NOMO-1 treated with dmso at 0.1 percent for 144 hours (cell line): ENCODE results near the gene UPF2.

Source experiments
- DNase-seq: peaks from one replicate; lab custom pipeline; 2025; ENCODE audit not compliant: unreplicated experiment; lab: John Stamatoyannopoulos, UW

Gene UPF2

DNA sequence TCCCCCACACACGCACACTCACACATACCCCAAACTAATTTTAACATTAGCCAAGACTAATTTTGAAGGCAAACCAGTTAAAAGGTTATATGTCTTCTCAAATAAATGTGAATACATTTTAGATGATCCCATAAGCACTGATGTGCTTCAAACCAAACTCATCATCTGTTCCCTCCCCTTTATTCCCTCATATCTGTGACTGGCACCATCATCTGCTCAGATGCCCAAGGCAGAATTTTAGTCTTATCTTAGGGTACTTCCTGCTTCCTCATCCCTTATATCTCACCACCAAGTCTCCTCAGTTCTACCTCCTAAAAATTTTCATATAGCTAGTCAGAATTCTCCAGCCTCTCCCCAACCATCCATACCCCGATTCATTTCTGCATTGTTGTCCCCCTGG, 80.4 kb downstream of the UPF2 start:
- no peak for DNase-seq

DNA sequence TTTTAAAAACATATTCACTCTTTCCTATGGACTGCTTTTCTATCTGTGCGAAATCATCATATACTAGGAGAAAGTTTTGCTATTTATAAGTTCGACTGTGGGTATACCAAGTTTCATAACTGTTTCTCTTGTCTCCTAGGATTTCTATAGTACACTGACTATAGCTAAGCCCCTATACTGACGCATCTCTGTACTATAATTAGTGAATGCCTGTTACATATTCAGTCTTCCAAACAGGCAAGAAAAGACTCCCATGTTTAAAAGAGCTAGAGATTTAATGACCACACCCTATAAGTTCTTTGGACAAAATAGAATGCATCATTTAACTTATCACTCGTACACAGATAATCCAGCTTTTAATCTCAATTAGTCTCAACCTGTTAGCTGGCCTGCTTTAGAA, 80.8 kb downstream of the UPF2 start:
- DNase-seq, result no peak

DNA sequence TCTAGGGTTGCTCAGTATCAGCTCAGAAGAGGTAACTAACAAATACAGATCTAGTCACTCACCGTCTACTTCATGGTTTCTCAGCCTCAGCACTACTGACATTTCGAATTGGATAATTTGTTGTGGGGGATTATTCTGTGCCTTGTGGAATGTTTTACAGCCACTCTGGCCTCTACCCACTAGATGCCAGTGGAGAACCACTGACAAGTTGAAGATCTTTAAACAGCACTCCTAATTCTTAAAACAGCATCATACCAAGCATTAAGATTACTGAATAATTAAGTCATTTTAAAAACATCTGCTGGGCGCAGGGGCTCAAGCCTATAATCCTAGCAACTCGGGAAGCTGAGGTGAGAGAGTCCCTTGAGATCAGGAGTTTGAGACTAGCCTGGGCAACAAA, 82.6 kb downstream of the UPF2 start:
- DNase-seq, result no peak

DNA sequence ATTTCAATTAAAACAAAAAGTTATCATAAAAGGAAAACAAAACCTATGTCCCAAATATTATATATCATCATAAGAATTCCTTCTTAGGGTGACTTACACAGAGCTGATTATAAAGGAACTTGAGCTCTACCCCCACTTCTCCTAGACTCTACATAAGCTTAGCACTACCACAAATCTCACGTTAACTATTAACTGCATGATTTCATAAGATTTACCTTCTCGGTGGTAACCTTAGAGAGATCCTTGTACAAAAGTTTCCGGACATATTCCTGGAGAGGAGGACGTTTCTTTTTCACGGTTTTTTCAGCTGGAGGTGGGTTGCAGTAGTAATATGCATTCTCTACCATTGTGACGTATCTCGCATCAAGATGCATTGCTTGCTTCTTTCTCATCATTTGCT, 83.7 kb downstream of the UPF2 start:
- no peak for DNase-seq

DNA sequence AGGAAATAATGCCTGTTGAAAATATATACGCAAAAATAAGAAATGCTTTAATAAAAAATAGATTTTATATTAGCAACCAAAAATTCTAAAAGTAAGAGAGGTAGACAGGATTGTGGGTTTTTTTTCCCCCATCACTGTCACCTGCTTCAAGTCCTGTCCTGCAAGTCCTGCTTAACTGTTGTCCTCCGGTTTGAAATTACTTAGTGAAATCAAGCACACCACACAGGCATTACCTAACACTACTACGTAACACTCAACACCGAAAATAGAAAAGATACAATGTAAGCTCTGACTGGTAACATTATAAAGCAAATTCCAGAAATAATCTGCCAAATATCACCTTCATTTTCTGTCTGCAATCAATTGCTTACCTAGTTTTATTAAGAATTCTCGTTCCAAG, 90.9 kb downstream of the UPF2 start:
- no peak for DNase-seq

DNA sequence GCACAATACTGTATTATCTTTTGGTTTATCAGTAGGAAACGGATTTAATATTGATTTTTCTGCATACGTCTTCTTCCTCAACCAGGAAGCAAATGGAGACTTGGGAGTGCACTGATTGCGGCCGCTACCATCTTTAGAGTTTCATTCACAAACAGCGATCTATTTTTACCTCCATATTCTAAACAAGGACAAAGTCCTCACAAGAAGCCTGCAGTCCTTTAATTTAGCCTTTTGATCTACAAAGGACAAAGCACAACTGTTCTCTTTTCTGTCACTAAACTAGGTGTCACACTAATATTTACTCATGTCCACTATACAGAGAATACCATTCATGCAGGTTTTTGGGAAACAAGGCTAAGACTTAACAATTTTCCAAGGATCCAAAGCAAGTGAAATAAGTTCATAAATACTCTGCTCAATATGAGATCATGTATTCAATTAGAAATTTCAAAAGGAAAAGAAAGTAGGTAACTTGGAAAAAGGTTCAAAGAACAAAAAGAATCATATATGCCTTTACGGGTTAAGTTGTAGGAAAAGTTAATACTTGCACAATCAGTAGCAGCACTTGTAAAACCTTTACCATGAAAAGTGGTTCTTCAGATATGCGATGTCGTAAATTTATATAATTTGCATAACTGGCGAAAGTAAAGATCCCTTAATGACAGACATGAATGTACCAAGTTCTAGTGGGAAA, 92.1 kb downstream of the UPF2 start:
- DNase-seq, result no peak

DNA sequence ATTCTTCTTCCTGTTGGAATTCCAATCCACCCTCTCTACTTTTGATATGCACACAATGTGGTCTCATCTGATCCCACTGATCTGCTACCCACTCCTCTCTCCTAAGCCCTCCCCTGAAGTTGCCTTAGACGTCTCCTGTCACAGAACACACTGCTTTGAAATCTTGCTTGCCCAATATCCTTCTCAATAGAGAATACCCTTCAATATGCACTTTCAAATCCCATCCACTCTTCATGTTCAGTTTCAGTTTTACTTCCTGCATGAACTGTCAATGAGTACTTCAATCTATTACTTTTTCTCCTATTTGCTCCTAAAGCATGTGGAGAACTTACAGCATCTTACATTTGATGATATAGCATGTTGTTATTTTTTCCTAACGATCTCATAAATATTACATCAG, 93.5 kb downstream of the UPF2 start:
- DNase-seq, result peak; percentile 49

DNA sequence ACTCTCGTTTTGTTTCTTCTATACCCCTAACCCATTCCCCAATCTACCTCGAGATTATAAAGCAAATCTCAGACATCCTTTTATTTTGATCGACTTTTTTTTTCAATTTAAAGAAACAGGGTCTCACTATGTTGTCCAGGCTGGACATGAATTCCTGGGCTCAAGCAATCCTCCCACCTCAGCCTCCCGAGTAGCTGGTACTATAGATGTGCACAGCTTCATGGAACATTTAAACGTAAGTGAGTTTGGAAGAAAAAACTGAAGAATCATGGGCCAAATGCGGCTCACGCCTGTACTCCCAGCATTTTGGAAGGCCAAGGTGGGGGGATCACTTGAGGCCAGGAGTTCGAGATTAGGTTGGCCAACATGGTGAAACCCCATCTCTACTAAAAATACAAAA, 96.0 kb downstream of the UPF2 start:
- no peak for DNase-seq

DNA sequence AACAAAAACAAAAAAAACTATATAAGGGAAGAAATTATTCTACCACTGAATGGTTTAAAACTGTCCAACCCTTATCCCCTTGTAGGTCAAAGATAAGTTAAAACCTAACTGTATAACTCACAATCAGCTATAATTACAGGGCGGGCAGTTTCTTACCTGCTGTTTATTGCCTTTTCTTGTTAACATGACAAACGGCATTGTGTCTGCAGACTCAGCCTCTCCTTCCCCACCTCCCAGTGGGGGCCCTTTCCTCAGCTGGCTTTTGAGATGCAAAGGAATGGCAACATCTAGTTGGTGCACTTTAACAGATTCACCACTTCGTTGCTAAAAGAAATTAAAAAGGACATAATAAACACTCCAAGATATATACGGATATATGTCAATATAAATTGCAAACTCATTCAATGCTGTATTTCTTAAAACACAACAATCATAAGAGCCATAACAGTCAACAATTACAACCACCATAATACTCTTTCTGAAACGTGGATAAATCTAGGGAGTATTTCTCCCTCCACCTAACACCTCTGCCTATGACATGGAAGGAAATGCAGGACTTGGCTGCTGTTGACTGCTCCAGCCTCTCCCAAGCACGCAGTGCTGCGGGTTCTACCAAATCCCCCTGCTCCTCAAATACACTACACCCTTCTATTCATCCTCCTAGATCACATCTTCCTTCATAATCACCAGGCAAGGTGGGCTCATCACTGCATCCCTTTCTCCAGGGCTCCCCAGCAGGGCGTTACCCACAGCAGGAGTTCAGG, 106.0 kb downstream of the UPF2 start:
- no peak for DNase-seq

DNA sequence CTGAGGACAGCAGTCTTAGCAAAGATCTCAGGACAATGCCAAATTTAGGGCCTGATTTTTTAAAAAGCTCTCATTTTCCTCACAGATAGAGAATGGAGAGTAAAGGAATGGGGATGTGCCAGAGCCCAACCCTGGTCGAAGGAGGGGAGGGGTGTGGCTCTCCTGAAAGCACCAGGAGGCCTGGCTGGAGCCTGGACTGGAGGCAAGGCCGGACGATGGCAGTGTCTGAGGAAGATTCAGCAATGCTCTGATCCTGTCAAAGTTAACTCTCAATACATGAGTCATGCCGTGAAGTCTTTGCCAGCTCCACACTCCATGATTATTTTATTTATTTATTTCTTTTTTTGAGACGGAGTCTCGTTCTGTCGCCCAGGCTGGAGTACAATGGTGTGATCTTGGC, 108.3 kb downstream of the UPF2 start:
- no peak for DNase-seq

DNA sequence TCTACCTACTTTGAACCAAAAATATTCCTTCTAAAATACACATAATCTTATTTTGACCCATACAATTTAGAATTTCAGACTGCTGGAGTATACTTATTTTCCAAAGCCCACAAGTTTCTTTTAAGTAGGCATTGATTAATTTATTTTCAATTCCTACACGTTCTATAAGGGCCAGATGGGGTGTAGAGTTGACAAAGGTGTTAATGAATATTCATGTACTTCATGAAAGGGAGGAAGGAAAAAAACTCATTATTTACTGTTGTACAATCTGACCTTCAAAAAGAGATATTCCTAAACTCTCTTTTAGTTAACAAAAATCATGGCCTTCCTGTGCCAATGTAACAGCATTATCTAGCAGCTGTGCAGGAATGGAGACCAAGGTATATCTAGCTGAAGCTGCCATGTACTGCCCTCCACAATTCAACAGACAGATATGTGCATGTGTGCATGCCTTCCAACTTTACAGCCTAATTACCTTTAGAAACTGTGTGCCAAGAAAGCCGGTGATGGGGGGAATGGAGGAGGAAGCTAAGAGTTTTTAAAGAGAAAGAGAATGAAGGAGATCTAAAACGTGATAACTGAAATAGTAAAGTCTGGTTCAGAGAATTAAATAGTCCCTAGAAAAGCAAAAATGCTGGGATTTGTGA, 108.9 kb downstream of the UPF2 start:
- no peak for DNase-seq

DNA sequence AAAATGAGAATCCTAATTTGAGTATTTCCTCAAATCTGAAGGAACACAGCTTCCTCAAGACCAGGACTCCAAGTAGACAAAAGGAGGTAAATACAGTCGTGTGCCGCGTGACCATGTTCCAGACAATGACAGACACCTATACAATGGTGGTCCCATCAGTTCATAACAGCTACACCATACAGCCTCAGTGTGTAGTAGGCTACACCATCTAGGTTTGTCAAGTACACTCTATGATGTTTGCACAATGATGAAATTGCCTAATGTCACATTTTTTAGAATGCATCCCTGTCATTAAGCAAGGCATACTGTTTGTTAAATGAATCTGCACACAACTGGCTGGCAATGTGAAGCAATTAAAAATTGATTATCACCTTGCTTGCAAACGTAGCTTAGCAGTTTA, 111.6 kb downstream of the UPF2 start:
- DNase-seq, result no peak

DNA sequence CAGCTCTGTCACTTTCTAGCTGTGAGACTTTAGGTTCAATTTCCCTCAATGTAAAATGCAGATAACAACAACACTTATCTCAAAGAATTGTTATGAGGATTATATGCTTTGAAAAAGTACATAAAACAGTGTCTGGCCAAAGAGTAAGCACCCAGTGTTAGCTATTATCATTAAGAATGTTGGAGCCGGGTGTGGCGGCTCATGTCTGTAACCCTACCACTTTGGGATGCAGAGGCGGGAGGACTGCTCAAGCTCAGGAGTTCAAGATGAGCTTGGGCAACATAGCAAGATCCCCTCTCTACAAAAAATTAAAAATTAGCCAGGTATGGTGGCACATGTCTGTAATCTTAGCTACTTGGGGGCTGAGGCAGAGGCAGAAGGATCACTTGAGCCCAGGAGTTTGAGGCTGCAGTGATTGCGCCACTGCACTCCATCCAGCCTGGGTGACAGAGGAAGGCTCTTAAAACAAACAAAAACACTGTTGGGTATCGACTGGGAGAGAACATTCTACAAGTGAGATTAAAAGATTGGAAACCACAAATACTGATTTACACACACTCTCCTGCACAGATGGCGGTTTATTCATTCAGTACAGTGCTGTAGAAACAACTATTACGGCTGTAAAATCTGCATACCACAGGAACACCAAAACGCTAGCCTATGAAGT, 112.2 kb downstream of the UPF2 start:
- DNase-seq, result no peak

DNA sequence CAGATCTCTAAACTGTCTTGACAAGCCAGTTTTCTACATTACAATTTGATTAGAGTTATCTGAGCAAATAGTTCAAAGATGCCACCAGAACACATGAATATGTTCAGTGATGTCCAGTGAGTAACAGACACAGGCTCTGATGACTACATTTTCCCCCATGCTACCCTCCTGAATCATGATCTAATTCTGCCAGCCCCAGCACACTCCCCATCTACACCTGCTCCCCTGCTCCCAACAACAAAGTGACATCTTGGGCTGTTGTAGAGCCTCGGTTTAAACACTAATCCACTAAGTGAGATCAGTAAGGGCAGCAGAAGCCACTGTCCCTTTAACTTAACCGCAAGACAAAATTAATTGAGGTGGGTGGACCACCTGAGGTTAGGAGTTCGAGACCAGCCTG, 114.9 kb downstream of the UPF2 start:
- no peak for DNase-seq

DNA sequence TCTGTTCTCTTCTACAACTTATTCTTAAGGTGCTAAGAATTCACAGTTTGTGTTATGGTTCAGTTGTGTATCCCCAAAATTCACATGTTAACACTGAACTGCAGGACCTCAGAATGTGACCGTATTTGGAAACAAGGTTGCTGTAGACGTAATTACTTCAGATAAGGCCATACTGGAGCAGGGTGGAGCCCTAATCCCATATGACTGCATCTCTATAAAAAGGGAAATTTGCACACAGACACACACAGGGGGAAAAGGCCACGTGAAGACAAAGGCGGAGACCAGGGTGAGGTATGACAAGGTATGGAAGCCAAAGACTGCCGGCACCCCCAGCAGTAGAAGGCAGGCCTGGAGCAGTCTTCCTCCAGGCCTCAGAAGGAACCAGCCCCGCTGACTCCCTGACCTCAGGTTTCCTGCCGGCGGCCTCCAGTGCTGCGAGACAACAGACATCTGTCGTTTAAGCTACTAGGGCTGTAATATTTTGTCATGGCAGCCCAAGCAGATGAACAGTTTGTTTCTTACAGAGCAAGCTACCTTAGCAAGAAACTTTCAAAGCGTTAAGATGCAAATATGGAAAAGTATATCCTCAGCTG, 120.7 kb downstream of the UPF2 start:
- DNase-seq, result no peak

DNA sequence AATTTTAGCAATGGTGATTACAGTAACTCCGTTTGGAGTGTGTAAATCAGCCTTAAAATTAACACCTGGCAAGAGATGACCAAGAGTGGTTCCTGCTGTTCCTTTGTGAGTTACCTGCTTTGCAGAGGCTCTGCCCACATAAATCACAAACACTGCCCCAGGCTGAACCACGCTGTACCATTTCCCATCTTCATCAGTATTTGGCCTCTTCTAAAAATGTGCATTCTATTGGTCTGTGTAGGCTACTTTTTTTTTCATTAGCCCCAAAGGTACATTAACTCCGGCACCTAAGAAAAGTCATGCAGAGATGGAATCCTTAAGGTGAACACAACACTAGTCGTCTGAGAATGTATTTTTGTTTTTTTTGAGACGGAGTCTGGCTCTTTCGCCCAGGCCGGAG, 123.3 kb downstream of the UPF2 start:
- DNase-seq, result no peak

DNA sequence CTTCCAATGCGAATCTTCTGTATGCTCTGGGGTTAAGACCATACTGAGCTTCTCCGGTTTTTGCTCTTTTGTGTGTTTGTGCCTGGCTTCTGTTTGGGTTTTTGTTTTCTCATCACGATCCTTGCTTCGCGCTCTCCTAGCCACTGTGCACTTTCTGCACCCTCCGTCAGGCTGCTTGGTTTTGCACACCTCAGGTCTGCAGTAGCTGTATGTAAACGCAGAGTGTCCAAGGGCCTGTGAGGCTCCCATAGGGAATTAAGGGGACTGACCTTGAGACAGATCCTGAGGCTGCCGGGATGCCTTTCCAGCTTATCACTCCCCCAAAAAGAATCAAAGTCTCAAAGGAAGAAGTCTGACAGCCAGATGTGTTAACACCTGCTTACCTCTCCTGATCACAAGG, 124.2 kb downstream of the UPF2 start:
- no peak for DNase-seq

DNA sequence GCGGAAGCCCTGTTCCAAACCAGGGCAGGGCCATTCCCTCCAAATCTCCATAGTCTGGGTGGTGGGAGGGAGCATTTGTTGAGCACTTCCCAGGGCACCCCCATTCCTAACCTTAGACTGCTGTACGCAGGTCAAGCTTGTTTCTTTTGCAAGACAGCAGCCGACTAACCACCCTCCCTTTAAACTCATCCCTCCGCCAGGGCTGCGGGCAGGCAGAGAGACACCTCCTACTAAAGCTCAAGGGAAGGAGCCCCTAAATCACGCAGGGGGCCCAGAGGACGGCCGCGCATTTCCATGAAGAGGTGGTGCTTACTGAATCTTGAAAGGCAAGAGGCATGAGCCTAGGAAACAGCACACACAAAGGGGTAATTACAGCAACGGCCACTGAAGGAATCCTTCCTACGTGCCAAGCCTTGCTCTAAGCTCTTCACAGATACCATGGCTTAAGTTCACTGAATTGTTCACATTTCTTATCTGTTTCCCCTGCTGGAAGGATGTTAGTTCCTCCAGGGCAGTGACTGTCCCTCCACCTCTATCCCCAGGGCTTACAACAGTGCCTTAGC, 129.4 kb downstream of the UPF2 start:
- no peak for DNase-seq

DNA sequence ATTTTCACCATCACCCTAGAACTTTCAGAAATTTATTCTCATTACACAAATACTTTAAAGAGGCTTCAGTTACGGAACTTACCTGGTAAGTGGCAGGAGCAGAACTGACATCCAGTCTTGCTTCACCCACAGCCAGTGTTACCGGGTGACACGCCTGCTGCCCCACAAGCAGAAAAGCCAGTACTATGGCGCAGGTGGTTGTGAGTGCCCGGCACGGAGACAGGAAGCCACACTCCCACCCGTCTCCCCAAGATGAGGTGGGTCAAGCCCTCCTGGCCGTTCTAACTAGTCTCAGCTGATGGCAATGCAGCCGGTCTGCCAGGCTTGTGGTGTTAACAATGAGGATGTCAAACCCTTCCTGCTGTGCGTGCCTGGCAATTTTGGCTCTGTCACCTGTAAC, 132.5 kb downstream of the UPF2 start:
- no peak for DNase-seq

DNA sequence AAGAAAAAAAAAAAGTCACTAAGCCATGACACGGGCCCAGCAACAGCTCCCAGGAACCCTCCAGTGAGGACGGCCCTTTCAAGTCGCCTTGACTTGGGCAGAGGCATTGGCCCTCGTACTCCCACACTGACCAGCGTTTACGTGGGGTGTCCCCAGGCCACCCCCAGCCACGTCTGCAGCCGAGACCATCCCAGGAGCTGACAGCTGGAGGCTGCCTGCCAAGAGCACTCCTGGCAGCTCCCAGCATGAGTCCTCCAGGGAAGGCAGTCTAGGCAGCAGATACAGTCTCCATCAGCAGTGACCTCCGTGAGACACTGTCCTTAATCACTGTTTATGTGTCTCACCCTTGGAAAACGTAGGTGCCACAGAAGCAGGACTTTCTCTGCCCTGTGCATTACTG, 133.0 kb downstream of the UPF2 start:
- no peak for DNase-seq

DNA sequence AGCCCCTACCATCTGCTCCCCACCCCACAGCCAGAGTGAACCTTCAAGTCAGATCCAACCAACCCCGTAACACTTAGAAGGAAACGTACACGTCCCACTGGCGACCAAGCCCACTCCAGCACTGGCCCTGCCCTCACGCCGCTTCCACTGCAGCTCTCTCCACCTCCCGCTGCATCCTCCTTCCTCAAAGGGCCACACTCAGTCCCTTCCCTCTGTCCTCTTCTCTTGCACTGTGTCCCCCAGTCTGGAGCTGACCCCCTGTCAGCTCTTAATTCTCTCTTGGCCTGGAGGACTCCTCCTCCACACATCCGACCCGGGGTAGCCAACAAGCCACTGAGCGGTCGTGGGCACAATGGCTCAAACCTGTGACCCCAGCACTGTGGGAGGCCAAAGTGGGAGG, 133.6 kb downstream of the UPF2 start:
- no peak for DNase-seq
